WTC11 (cell line): ENCODE results near the gene COL17A1. TPM values are rescaled to one million over a fixed set of nuclear protein-coding genes. Genes with fewer than 3 reads are reported as not detected.

Experiments used
- ATAC-seq: fragments of 200-7000 bp; cut with Tn5 transposase; 2 replicates; pipeline ENCODE4 v1.10.0; 2021; ENCODE audit warnings: mild to moderate bottlenecking, moderate library complexity
- CTCF ChIA-PET: fragments of 300-600 bp; sonication (Branson Sonifier 250); formaldehyde crosslinking; loops from one replicate; lab custom pipeline; 2021; ENCODE audit warnings: antibody characterized with exemption; lab: Charles Lee
- POLR2A ChIA-PET: fragments of 350-600 bp; sonication (Branson Sonifier 250); formaldehyde crosslinking; loops from one replicate; lab custom pipeline; 2021; ENCODE audit warnings: antibody characterized with exemption; lab: Charles Lee
- DNase-seq: peaks from one replicate; pipeline ENCODE4 v3.0.0; 2021; ENCODE audit warnings: low spot score
- H3K27ac Mint-ChIP-seq: 2 replicates; pipeline ENCODE4 v1.8.0; 2021; ENCODE audit warnings: mixed read lengths
- H3K27me3 Mint-ChIP-seq: 2 replicates; pipeline ENCODE4 v1.8.0; 2021; ENCODE audit warnings: low read depth, mild to moderate bottlenecking, moderate library complexity, mixed read lengths
- H3K36me3 Mint-ChIP-seq: 2 replicates; pipeline ENCODE4 v1.8.0; 2021; ENCODE audit warnings: mixed read lengths
- H3K4me1 Mint-ChIP-seq: 2 replicates; pipeline ENCODE4 v1.8.0; 2022; ENCODE audit warnings: mixed read lengths
- H3K4me3 Mint-ChIP-seq: 2 replicates; pipeline ENCODE4 v1.8.0; 2021; ENCODE audit warnings: mild to moderate bottlenecking, moderate library complexity, mixed read lengths
- H3K9me3 Mint-ChIP-seq: 2 replicates; pipeline ENCODE4 v1.8.0; 2021; ENCODE audit warnings: mixed read lengths
- ATF1 ChIP-seq: sonication (generic); formaldehyde crosslinking; IDR thresholded peaks from 2 replicates; pipeline ENCODE4 v1.8.1; 2023; ENCODE audit warnings: mild to moderate bottlenecking, moderate library complexity, missing genetic modification reagents
- CBFB ChIP-seq: sonication (generic); formaldehyde crosslinking; IDR thresholded peaks from 2 replicates; pipeline ENCODE4 v1.8.1; 2022; ENCODE audit warnings: mild to moderate bottlenecking, low read depth, missing genetic modification reagents
- E2F5 ChIP-seq: sonication (generic); formaldehyde crosslinking; IDR thresholded peaks from 2 replicates; pipeline ENCODE4 v1.8.1; 2022; ENCODE audit warnings: mild to moderate bottlenecking, moderate library complexity, missing genetic modification reagents
- GABPB1 ChIP-seq: sonication (generic); formaldehyde crosslinking; IDR thresholded peaks from 2 replicates; pipeline ENCODE4 v1.8.1; 2023; ENCODE audit warnings: mild to moderate bottlenecking, missing genetic modification reagents
- MLX ChIP-seq: sonication (generic); formaldehyde crosslinking; IDR thresholded peaks from 2 replicates; pipeline ENCODE4 v1.8.1; 2023; ENCODE audit warnings: mild to moderate bottlenecking, missing genetic modification reagents, moderate library complexity
- RELA ChIP-seq: sonication (generic); formaldehyde crosslinking; IDR thresholded peaks from 2 replicates; pipeline ENCODE4 v1.8.1; 2022; ENCODE audit warnings: missing genetic modification reagents, mild to moderate bottlenecking, borderline replicate concordance
- SMAD4 ChIP-seq: sonication (generic); formaldehyde crosslinking; IDR thresholded peaks from 2 replicates; pipeline ENCODE4 v1.8.0; 2022; ENCODE audit warnings: mild to moderate bottlenecking, missing genetic modification reagents
- USF2 ChIP-seq: sonication (generic); formaldehyde crosslinking; IDR thresholded peaks from 2 replicates; pipeline ENCODE4 v1.8.1; 2023; ENCODE audit warnings: mild to moderate bottlenecking, missing genetic modification reagents, moderate library complexity
- ZMAT4 ChIP-seq: fragments of 250-450 bp; sonication (Bioruptor Pico); IDR thresholded peaks from 2 replicates; pipeline ENCODE4 v1.9.0; 2021; ENCODE audit warnings: mild to moderate bottlenecking
- ZNF121 ChIP-seq: sonication (generic); formaldehyde crosslinking; IDR thresholded peaks from 2 replicates; pipeline ENCODE4 v1.8.0; 2023; ENCODE audit warnings: missing genetic modification reagents
- ZNF396 ChIP-seq: fragments of 250-450 bp; sonication (Bioruptor Pico); IDR thresholded peaks from 2 replicates; pipeline ENCODE4 v1.8.0; 2021; ENCODE audit warnings: mild to moderate bottlenecking, moderate library complexity, borderline replicate concordance
- total RNA-seq: library from RNA; stranded (reverse); gene quantifications from 3 replicates; pipeline ENCODE4 v1.2.3, GENCODE V29; 2021
- TF ChIP-seq, protein P1 (sequence below): sonication (generic); formaldehyde crosslinking; IDR thresholded peaks from 2 replicates; pipeline ENCODE4 v1.8.1; 2023; ENCODE audit warnings: mild to moderate bottlenecking, missing genetic modification reagents, borderline replicate concordance
- TF ChIP-seq, protein P2 (sequence below): fragments of 250-450 bp; sonication (Bioruptor Pico); IDR thresholded peaks from 2 replicates; pipeline ENCODE4 v1.9.0; 2021; ENCODE audit warnings: mild to moderate bottlenecking, borderline replicate concordance
- TF ChIP-seq, protein P3 (sequence below): sonication (generic); formaldehyde crosslinking; IDR thresholded peaks from 2 replicates; pipeline ENCODE4 v1.8.0; 2023; ENCODE audit warnings: missing genetic modification reagents, mild to moderate bottlenecking, borderline replicate concordance

COL17A1 gene
- total RNA-seq, 1 experiment from 2014 or later = 1.5 TPM

DNA sequence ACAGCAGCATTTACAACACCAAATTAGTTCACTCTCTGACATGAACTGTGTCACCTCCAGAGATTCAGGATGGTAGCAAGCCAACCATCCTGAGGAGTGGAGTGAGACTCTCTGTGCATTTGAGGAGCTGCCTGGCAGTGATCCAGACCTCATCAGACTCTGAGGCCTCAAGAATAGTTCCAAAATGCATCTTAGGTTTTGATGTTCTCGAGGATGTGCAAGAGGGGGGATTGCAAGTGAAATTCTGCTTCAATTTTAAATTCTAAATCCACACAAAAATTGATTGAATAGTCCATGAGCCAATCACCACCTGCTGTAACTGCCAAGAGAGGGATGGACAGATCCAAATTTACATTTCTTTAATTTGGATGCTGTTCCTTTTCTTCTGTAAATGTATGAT lies 69.0 kb downstream of the COL17A1 start:
- no peak for ATAC-seq
- no peak for DNase-seq
- Mint-ChIP-seq H3K4me1 (peaks cover 6% of the 10 kb centered on the region; the same call in 1 of the 2 replicates), H3K36me3 (peaks cover 12% of the 10 kb centered on the region), H3K9me3 (no peaks in the 10 kb centered on the region), H3K4me3 (no peak overlapping the region), H3K27ac (0 out of 2 replicates have a peak overlapping the region, but pooled peaks have one; percentile 20), H3K27me3 (no peaks in the 10 kb centered on the region)
- POLR2A ChIA-PET = no interaction called here
- TF ChIP-seq USF2 (no peak), RELA (CRISPR knock-in tag) (no peak), MLX (no peak), ZNF396 (CRISPR knock-in tag) (no peak), SMAD4 (CRISPR knock-in tag) (no peak), ZNF121 (CRISPR knock-in tag) (no peak), GABPB1 (CRISPR knock-in tag) (no peak), ZMAT4 (CRISPR knock-in tag) (no peak), CBFB (CRISPR knock-in tag) (no peak), ATF1 (CRISPR knock-in tag) (no peak), E2F5 (CRISPR knock-in tag) (no peak)
- TF ChIP-seq, protein P1, sequence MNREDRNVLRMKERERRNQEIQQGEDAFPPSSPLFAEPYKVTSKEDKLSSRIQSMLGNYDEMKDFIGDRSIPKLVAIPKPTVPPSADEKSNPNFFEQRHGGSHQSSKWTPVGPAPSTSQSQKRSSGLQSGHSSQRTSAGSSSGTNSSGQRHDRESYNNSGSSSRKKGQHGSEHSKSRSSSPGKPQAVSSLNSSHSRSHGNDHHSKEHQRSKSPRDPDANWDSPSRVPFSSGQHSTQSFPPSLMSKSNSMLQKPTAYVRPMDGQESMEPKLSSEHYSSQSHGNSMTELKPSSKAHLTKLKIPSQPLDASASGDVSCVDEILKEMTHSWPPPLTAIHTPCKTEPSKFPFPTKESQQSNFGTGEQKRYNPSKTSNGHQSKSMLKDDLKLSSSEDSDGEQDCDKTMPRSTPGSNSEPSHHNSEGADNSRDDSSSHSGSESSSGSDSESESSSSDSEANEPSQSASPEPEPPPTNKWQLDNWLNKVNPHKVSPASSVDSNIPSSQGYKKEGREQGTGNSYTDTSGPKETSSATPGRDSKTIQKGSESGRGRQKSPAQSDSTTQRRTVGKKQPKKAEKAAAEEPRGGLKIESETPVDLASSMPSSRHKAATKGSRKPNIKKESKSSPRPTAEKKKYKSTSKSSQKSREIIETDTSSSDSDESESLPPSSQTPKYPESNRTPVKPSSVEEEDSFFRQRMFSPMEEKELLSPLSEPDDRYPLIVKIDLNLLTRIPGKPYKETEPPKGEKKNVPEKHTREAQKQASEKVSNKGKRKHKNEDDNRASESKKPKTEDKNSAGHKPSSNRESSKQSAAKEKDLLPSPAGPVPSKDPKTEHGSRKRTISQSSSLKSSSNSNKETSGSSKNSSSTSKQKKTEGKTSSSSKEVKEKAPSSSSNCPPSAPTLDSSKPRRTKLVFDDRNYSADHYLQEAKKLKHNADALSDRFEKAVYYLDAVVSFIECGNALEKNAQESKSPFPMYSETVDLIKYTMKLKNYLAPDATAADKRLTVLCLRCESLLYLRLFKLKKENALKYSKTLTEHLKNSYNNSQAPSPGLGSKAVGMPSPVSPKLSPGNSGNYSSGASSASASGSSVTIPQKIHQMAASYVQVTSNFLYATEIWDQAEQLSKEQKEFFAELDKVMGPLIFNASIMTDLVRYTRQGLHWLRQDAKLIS (CRISPR knock-in tag) = no peak
- TF ChIP-seq, protein P2, sequence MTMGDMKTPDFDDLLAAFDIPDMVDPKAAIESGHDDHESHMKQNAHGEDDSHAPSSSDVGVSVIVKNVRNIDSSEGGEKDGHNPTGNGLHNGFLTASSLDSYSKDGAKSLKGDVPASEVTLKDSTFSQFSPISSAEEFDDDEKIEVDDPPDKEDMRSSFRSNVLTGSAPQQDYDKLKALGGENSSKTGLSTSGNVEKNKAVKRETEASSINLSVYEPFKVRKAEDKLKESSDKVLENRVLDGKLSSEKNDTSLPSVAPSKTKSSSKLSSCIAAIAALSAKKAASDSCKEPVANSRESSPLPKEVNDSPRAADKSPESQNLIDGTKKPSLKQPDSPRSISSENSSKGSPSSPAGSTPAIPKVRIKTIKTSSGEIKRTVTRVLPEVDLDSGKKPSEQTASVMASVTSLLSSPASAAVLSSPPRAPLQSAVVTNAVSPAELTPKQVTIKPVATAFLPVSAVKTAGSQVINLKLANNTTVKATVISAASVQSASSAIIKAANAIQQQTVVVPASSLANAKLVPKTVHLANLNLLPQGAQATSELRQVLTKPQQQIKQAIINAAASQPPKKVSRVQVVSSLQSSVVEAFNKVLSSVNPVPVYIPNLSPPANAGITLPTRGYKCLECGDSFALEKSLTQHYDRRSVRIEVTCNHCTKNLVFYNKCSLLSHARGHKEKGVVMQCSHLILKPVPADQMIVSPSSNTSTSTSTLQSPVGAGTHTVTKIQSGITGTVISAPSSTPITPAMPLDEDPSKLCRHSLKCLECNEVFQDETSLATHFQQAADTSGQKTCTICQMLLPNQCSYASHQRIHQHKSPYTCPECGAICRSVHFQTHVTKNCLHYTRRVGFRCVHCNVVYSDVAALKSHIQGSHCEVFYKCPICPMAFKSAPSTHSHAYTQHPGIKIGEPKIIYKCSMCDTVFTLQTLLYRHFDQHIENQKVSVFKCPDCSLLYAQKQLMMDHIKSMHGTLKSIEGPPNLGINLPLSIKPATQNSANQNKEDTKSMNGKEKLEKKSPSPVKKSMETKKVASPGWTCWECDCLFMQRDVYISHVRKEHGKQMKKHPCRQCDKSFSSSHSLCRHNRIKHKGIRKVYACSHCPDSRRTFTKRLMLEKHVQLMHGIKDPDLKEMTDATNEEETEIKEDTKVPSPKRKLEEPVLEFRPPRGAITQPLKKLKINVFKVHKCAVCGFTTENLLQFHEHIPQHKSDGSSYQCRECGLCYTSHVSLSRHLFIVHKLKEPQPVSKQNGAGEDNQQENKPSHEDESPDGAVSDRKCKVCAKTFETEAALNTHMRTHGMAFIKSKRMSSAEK (CRISPR knock-in tag) = no peak
- TF ChIP-seq, protein P3, sequence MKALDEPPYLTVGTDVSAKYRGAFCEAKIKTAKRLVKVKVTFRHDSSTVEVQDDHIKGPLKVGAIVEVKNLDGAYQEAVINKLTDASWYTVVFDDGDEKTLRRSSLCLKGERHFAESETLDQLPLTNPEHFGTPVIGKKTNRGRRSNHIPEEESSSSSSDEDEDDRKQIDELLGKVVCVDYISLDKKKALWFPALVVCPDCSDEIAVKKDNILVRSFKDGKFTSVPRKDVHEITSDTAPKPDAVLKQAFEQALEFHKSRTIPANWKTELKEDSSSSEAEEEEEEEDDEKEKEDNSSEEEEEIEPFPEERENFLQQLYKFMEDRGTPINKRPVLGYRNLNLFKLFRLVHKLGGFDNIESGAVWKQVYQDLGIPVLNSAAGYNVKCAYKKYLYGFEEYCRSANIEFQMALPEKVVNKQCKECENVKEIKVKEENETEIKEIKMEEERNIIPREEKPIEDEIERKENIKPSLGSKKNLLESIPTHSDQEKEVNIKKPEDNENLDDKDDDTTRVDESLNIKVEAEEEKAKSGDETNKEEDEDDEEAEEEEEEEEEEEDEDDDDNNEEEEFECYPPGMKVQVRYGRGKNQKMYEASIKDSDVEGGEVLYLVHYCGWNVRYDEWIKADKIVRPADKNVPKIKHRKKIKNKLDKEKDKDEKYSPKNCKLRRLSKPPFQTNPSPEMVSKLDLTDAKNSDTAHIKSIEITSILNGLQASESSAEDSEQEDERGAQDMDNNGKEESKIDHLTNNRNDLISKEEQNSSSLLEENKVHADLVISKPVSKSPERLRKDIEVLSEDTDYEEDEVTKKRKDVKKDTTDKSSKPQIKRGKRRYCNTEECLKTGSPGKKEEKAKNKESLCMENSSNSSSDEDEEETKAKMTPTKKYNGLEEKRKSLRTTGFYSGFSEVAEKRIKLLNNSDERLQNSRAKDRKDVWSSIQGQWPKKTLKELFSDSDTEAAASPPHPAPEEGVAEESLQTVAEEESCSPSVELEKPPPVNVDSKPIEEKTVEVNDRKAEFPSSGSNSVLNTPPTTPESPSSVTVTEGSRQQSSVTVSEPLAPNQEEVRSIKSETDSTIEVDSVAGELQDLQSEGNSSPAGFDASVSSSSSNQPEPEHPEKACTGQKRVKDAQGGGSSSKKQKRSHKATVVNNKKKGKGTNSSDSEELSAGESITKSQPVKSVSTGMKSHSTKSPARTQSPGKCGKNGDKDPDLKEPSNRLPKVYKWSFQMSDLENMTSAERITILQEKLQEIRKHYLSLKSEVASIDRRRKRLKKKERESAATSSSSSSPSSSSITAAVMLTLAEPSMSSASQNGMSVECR (CRISPR knock-in tag) = no peak
- CTCF ChIA-PET = interaction anchor here (2.5 kb wide), 1 partner anchor 12 kb away, joined by 10 read pairs; no protein-coding TSS in a partner anchor
